ENCODE data around the gene SNW1. TPM values are rescaled to one million over a fixed set of nuclear protein-coding genes. Genes with fewer than 3 reads are reported as not detected.
A peak's percentile ranks its signal among the peaks of the same experiment; 100 is the strongest.

The SNW1 gene
- total and polyA plus RNA-seq, 2 of the 13 experiments (the other 11 are each of a cell fraction or from before 2014, with no cell fraction given) = 23.2 to 65.8 TPM

DNA sequence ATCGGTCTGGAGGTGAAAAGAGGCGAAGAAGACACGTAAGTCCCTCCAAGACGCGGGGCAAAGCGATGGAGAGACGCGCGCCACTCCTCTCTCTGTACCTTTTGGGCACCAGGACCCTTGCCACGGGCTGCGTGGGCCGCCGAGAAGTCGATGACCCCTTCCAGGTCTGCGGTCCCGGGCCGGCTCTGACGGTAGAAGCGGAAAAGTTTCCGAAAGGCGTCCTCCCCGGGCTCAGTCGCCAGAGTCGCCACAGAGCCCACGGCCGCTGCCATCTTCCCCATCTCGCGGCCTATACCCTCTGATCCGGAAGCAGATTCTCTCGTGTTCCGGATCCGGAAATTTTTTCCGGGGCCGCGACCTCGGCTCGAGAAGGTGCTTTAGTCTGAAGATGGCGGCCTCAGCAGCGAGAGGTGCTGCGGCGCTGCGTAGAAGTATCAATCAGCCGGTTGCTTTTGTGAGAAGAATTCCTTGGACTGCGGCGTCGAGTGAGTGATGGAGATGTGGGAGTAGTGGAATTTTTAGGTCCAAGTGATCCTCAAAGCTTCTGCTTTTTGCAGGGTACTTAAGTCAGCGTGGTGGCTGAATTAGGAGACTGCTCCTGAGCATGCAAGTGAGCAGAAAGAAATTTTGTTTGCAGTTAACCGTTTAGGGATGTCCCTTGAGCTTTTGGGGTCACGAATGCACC, 53.1 kb downstream of the SNW1 start, which contains the start of the genes ALKBH1 and SLIRP (continued):
- TF ChIP-seq HBP1 (CRISPR knock-in tag; IDR thresholded peaks at IDR 0.05; ENCODE audit: low read depth) = peak; percentile 85
- TF ChIP-seq ZXDC (CRISPR knock-in tag; IDR thresholded peaks at IDR 0.05) = peak; percentile 81; the same call in 1 of the 2 replicates
- peak; percentile 58; the same call in 1 of the 2 replicates for TF ChIP-seq E2F1 (CRISPR knock-in tag; IDR thresholded peaks at IDR 0.05)
- peak; percentile 59 for TF ChIP-seq RARA (CRISPR knock-in tag; IDR thresholded peaks at IDR 0.05)
- no peak; the same call in 1 of the 2 replicates for TF ChIP-seq ZNF12 (CRISPR knock-in tag; IDR thresholded peaks at IDR 0.05)
- peak; percentile 27; the same call in 1 of the 2 replicates for TF ChIP-seq BCL6 (CRISPR knock-in tag; IDR thresholded peaks at IDR 0.05)
- peak; percentile 80 for TF ChIP-seq TARDBP (CRISPR knock-in tag; IDR thresholded peaks at IDR 0.05)
- TF ChIP-seq, protein P1, sequence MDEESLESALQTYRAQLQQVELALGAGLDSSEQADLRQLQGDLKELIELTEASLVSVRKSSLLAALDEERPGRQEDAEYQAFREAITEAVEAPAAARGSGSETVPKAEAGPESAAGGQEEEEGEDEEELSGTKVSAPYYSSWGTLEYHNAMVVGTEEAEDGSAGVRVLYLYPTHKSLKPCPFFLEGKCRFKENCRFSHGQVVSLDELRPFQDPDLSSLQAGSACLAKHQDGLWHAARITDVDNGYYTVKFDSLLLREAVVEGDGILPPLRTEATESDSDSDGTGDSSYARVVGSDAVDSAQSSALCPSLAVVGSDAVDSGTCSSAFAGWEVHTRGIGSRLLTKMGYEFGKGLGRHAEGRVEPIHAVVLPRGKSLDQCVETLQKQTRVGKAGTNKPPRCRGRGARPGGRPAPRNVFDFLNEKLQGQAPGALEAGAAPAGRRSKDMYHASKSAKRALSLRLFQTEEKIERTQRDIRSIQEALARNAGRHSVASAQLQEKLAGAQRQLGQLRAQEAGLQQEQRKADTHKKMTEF (CRISPR knock-in tag; IDR thresholded peaks at IDR 0.05) = peak; percentile 86
- no peak for TF ChIP-seq MAFG (CRISPR knock-in tag; IDR thresholded peaks at IDR 0.05)
- TF ChIP-seq KDM4B (CRISPR knock-in tag; IDR thresholded peaks at IDR 0.05) = peak; percentile 48; the same call in 1 of the 2 replicates
- peak; percentile 31; the same call in 1 of the 2 replicates for TF ChIP-seq ZFP36L2 (CRISPR knock-in tag; IDR thresholded peaks at IDR 0.05)
- TF ChIP-seq ZNF558 (CRISPR knock-in tag; IDR thresholded peaks at IDR 0.05; ENCODE audit: borderline replicate concordance) = peak; percentile 70; the same call in 1 of the 2 replicates
- no peak for TF ChIP-seq RBM22 (optimal IDR thresholded peaks at IDR 0.05; ENCODE audit: low read length)
- 0 out of 2 replicates have a peak, but pooled peaks have one; percentile 23 for TF ChIP-seq ZNF124 (CRISPR knock-in tag; IDR thresholded peaks at IDR 0.05)
- TF ChIP-seq MXD3 (CRISPR knock-in tag; IDR thresholded peaks at IDR 0.05) = peak; percentile 64
- no peak for TF ChIP-seq ZNF282 (IDR thresholded peaks at IDR 0.05; ENCODE audit: partially characterized antibody)
- no peak for TF ChIP-seq ATM (IDR thresholded peaks at IDR 0.05; ENCODE audit: borderline replicate concordance)
- no peak for TF ChIP-seq TAF15 (IDR thresholded peaks at IDR 0.05; ENCODE audit: low read depth, low read length, poor library complexity, severe bottlenecking)
- no peak for TF ChIP-seq CENPT (CRISPR knock-in tag; IDR thresholded peaks at IDR 0.05; ENCODE audit: low read depth)
- peak; percentile 85 for TF ChIP-seq CREM (IDR thresholded peaks at IDR 0.05)
- TF ChIP-seq CREM (CRISPR knock-in tag; IDR thresholded peaks at IDR 0.05) = no peak
- TF ChIP-seq, protein P2, sequence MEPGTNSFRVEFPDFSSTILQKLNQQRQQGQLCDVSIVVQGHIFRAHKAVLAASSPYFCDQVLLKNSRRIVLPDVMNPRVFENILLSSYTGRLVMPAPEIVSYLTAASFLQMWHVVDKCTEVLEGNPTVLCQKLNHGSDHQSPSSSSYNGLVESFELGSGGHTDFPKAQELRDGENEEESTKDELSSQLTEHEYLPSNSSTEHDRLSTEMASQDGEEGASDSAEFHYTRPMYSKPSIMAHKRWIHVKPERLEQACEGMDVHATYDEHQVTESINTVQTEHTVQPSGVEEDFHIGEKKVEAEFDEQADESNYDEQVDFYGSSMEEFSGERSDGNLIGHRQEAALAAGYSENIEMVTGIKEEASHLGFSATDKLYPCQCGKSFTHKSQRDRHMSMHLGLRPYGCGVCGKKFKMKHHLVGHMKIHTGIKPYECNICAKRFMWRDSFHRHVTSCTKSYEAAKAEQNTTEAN (CRISPR knock-in tag; conservative IDR thresholded peaks at IDR 0.05) = peak; percentile 45; the same call in 1 of the 2 replicates
